T-helper 1 cell treated with Interleukin-12 subunit alpha and Interleukin-12 subunit beta and Interleukin-4 antibody, amounts not matched to agents 30 ng/mL and 1 ng/mL, for 36 hours (primary cell): ENCODE data around the gene ZRANB3. TPM values are rescaled to one million over a fixed set of nuclear protein-coding genes. Genes with fewer than 3 reads are reported as not detected.
"Not testable (repeated sequence)": the region's sequence is repeated elsewhere in the genome, so short reads cannot be mapped to it uniquely, and the experiment has no call there.

ENCODE experiments used
- intact Hi-C: fragments of 100-400 bp; cut with micrococcal nuclease; formaldehyde crosslinking; loops from one replicate; pipeline ENCODE4 v1.15.1; 2024
- total RNA-seq: library from RNA; stranded (reverse); gene quantifications from 2 replicates; pipeline ENCODE4 v1.2.3, GENCODE V29; 2022

ZRANB3 gene
- total RNA-seq, 1 donor from 2014 or later = 4.4 TPM

GRCh38 chr2:135337071-135337470 is 193.9 kb downstream of the ZRANB3 start:
- intact Hi-C loops = no loop called here

GRCh38 chr2:135335256-135335655 is 195.8 kb downstream of the ZRANB3 start:
- intact Hi-C loops = no loop called here

GRCh38 chr2:135327146-135327545 is 203.9 kb downstream of the ZRANB3 start:
- intact Hi-C loops = no loop called here

DNA sequence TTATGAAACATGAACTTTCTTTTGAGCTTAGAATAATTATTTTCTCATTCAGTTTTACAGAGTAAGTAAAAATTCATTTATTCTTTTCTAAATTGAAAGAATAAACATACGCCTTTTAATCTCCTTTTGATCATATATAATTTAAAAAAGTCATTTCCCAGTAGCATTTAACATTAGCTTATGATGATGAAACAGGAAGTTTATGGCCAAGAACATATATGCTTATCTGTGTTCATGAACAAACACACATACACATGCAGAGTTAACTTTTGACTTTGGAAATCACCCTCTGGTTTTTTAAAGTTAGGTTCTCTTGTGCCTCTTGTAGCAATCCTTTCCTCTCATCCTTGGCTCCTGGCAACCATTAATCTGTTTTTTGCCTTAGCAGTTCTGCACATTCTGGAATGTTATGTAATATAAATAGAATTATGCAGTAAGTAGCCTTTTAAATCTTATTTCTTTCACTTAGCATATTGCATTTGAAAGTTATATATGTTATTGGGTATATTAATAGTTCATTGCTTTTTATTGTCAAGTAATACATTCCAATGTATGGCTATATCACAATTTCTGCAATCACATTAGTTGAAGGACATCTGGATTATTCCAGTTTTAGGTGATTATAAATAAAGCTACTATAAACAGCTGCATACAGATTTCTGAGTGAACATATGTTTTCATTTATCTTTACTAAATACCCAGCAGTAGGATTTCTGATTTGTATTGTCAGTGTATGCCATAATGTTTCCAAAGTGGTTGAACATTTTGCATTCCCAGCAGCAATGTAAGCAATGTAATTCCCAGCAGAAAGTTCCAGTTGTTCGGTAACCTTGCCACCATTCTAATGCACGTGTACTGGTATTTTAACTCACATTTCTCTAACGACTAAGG is 210.3 kb downstream of the ZRANB3 start:
- intact Hi-C loops = no loop called here

DNA sequence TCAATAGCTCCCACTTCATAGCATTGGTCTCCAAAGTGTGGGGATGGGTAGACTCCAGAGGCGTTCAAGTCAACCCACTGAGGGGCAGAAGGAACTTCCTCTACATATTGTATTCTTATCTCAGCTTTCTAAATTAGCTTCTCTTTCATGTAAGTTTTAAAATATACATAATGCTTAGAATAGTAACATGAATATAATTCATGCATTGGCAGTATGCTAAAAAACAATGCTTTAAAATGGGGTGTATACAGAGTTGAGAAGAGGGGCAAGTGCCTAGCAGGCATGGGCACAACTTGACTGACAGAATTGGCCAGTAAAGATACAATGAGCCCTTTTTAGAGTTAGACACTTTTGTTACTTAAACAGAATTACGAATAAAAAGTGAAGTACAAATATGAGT is 212.2 kb downstream of the ZRANB3 start:
- intact Hi-C loops = no loop called here

DNA sequence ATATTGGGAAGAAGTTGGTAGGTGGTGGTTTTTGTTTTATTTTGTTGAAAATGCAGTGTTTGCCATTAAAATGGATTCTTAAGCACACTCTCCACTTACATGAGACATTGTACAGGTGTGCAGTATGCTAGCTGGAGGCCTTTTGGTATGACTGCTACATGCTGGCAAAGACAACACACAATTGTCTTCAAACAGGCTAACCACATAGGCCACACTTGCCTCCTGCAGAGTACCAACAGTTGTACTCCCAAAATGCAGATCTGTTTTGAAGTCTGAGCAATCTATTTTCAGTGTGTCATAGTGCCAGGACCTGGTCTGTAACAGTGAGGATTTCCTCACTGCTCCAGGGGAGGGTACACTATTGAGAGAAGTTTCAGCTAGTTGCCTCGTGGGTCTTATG is 213.6 kb downstream of the ZRANB3 start:
- intact Hi-C loops = no loop called here

DNA sequence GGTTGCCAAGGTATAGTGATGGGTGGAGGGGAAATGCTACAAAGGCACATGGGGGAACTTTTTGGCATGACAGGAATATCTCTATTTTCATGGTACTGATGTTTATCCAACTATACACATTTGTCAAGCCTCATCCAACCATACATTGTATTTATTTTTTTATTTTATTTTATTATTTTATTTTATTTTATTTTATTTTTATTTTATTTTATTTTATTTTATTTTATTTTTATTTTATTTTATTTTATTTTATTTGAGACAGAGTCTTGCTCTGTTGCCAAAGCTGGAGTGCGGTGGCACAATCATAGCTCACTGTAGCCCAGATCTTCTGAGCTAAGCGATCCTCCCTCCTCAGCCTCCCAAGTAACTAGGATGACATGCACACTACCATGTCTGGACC is 219.1 kb downstream of the ZRANB3 start:
- intact Hi-C loops = no loop called here

- intact Hi-C loops = no loop called here
Measured at GRCh38 chr2:135311268-135311667, 219.8 kb downstream of the ZRANB3 start.

DNA sequence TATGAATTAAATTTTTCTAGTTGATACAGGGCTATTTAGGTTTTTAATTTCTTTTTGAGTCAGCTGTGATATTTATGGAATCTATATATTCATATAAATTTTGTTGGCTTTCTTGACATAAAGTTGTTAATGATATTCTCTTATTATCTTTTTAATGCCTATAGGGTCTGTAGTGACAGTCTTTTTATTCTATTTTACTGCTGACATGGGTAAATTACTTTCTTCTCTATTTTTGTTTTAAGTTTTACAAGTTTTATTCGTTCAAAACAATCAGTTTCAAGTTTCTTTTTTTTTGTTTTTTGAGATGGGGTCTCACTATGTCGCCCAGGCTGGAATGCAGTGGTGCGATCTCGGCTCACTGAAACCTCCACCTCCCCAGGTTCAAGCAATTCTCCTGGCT is 226.3 kb downstream of the ZRANB3 start:
- intact Hi-C loops = no loop called here

- intact Hi-C loops = no loop called here
Measured at GRCh38 chr2:135299658-135300244, 231.3 kb downstream of the ZRANB3 start.

- intact Hi-C loops = no loop called here
Measured at GRCh38 chr2:135299165-135299564, 231.9 kb downstream of the ZRANB3 start.

DNA sequence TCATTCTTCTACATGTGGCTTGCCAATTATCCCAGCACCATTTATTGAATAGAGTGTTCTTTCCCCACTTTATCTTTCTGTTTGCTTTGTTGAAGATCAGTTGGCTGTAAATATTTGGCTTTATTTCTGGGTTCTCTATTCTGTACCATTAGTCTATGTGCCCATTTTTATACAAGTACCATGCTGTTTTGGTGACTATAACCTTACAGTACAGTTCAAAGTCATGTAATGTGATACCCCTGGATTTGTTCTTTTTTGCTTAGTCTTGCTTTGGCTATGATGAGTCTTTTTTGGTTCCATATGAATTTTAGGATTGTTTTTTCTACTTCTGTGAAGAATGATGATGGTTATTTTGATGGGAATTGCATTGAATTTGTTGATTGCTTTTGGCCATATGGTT is 243.9 kb downstream of the ZRANB3 start:
- intact Hi-C loops = not testable (repeated sequence)

GRCh38 chr2:135285391-135285790 is 245.6 kb downstream of the ZRANB3 start:
- intact Hi-C loops = no loop called here

DNA sequence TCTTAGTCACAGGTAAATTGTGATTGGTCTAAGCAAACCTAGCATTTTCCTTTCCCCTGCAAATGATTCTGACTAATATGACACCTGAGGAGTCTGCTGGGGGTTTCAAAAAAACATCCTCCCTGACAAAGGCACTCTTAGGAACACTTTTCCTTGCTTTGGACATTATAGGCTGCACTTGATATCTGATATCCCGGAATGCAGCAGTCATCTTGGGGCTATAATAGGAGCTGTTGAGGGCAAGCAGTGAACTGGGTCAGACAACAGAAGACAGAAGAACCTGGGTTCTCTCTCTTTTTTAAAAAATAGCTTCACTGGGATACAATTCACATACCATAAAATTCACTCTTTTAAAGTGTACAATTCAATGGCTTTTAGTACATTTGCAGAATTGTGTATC is 249.6 kb downstream of the ZRANB3 start:
- intact Hi-C loops = no loop called here

DNA sequence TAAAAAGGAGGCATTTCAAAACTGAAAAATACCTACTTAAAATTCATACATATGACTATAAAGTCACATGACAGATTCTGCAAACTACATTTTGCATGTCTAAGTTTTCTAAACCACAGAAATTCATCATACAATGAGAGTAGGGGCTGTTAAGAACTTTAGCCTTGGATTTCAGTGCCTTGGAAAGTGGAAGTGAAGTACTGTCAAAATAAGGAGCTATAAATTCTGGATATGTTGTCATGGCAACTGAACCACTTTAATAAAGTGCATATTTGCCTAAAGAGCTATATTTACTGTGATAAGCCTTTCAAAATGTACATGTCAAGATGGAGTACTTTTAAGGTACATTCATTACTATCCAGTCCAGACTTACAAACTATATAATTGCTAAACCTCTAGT is 251.8 kb downstream of the ZRANB3 start:
- intact Hi-C loops = no loop called here

GRCh38 chr2:135276525-135276924 is 254.5 kb downstream of the ZRANB3 start:
- intact Hi-C loops = no loop called here

GRCh38 chr2:135271006-135271405 is 260.0 kb downstream of the ZRANB3 start:
- intact Hi-C loops = no loop called here

DNA sequence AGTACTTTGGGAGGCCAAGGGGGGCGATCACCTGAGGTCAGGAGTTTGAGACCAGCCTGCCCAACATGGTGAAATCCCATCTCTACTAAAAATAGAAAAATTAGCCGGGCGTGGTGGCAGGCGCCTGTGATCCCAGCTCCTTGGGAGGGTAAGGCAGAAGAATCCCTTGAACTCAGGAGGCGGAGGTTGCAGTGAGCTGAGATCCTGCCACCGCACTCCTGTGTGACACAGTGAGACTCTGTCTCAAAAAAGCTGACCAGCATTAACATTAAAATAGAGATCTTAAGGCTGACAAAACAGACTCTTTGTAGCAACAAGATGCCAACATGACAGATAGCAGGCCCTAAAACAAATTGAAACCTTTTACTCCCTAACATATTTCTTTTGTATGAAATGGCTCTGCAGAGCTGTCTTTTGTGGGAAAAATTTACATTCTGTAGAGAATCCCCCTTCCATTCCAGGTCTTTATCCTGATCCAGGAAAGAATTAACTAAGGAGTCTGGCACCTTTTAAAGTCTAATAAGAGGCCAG is 265.0 kb downstream of the ZRANB3 start:
- intact Hi-C loops = no loop called here

- intact Hi-C loops = no loop called here
Measured at GRCh38 chr2:135259123-135259522, 271.9 kb downstream of the ZRANB3 start.

- intact Hi-C loops = loop anchor here (1.0 kb wide), 1 partner anchor 254 kb away; no protein-coding TSS in a partner anchor
Measured at GRCh38 chr2:135258193-135258592, 272.8 kb downstream of the ZRANB3 start.

- intact Hi-C loops = loop anchor here (1.0 kb wide), 1 partner anchor 253 kb away; no protein-coding TSS in a partner anchor
Measured at GRCh38 chr2:135257383-135258090, 273.5 kb downstream of the ZRANB3 start.
